Small intestine (tissue), 7 donors: Measurements from ENCODE around the gene PCDHGA3. TPM values are rescaled to one million over a fixed set of nuclear protein-coding genes. Genes with fewer than 3 reads are reported as not detected.
A peak's percentile ranks its signal among the peaks of the same experiment; 100 is the strongest.

Experiments used
- DNase-seq, 2 donors: peaks; one replicate each; pipeline versions ENCODE4 v3.0.0 to v3.0.0-alpha.2; 2013
- FAIRE-seq: peaks from 2 replicates; lab custom pipeline; 2012; peaks lifted over from hg19 to GRCh38; lab: Jason Lieb, UNC
- H3K27ac ChIP-seq, 3 donors: one replicate each; pipeline ENCODE4 v1.5.1; 2013; ENCODE audit warnings: low read length in 2 of 3, mild to moderate bottlenecking in 2 of 3, control low read depth in 1 of 3, inconsistent platforms in 1 of 3, low read depth in 1 of 3, moderate library complexity in 1 of 3
- H3K27me3 ChIP-seq, 3 donors: one replicate each; pipeline ENCODE4 v1.6.1; 2013; ENCODE audit warnings: low read length in 3 of 3, inconsistent platforms in 1 of 3; ENCODE audit not compliant: control insufficient read depth in 3 of 3, insufficient read depth in 3 of 3
- H3K36me3 ChIP-seq, 3 donors: one replicate each; pipeline ENCODE4 v1.6.1; 2013; ENCODE audit warnings: low read length in 3 of 3, inconsistent platforms in 1 of 3, low read depth in 1 of 3, mild to moderate bottlenecking in 1 of 3, moderate library complexity in 1 of 3; ENCODE audit not compliant: control insufficient read depth in 3 of 3, insufficient read depth in 2 of 3
- H3K4me1 ChIP-seq, 3 donors: one replicate each; pipeline ENCODE4 v1.6.1; 2013; ENCODE audit warnings: low read length in 2 of 3, inconsistent platforms in 1 of 3, low read depth in 1 of 3, mild to moderate bottlenecking in 1 of 3, moderate library complexity in 1 of 3; ENCODE audit not compliant: control insufficient read depth in 3 of 3, insufficient read depth in 2 of 3
- H3K4me3 ChIP-seq, 3 donors: one replicate each; pipeline ENCODE4 v1.5.1; 2013; ENCODE audit warnings: low read length in 3 of 3, control low read depth in 1 of 3, inconsistent platforms in 1 of 3, low read depth in 1 of 3, mild to moderate bottlenecking in 1 of 3, moderate library complexity in 1 of 3
- H3K9me3 ChIP-seq, 2 donors: one replicate each; pipeline ENCODE4 v1.6.1; 2013; ENCODE audit warnings: low read depth in 1 of 2, low read length in 1 of 2; ENCODE audit not compliant: control insufficient read depth in 2 of 2, insufficient read depth in 1 of 2
- WGBS, 3 donors: extraction: QIAGEN DNeasy Blood & Tissue Kit; methylation state at CpG; one replicate each; pipeline ENCODE4 v1.1.7; 2013; 5-methylcytosine and 5-hydroxymethylcytosine counted together
- polyA plus RNA-seq, 4 donors: library from polyadenylated mRNA; stranded (reverse) in 3 of 4; unstranded in 1 of 4; fragments of 200-250 nt in 3 of 4; fragments of 120-200 nt in 1 of 4; gene quantifications; one replicate each; pipeline versions ENCODE4 v1.2.1 to v1.2.3, GENCODE V29; 2013
- donor health status: healthy with polysubstance abuse.
- donor health status: control.
- donor health status: control.
- donor health status: Bipolar disorder and iron deficiency.
- donor health status: healthy.

PCDHGA3 gene
- polyA plus RNA-seq, 4 donors = 0.24 to 0.49 TPM; not detected in 2

- no peaks in the 10 kb centered on the region for H3K36me3 ChIP-seq
- FAIRE-seq (no peak), DNase-seq (no peak)
- H3K27me3 ChIP-seq = peaks cover 2 to 22% (median 15%) of the 10 kb centered on the region in 3 donors
- H3K27ac ChIP-seq = no peak overlapping the region
- H3K4me1 ChIP-seq = no peaks in the 10 kb centered on the region
- H3K4me3 ChIP-seq = no peak overlapping the region
- H3K9me3 ChIP-seq = peaks cover 2 to 58% of the 10 kb centered on the region in 2 donors
- WGBS, 3 donors = 55 to 73% (median 69%) methylated on average over 24 of the region's 24 CpGs
These were observed 12.0 kb downstream of the PCDHGA3 start for GRCh38 chr5:141355641-141356040.

GRCh38 chr5:141356133-141356532 lies 12.5 kb downstream of the PCDHGA3 start:
- no peaks in the 10 kb centered on the region for H3K36me3 ChIP-seq
- H3K4me1 ChIP-seq = no peaks in the 10 kb centered on the region
- peaks cover 2 to 59% of the 10 kb centered on the region in 2 donors for H3K9me3 ChIP-seq
- peaks cover 2 to 19% (median 16%) of the 10 kb centered on the region in 3 donors for H3K27me3 ChIP-seq
- no peak overlapping the region for H3K4me3 ChIP-seq
- FAIRE-seq (no peak), DNase-seq (no peak)
- WGBS, 3 donors = 67 to 73% (median 73%) methylated on average over 5 of the region's 5 CpGs
- no peak overlapping the region for H3K27ac ChIP-seq

GRCh38 chr5:141356950-141357349 lies 13.3 kb downstream of the PCDHGA3 start:
- no peaks in the 10 kb centered on the region for H3K36me3 ChIP-seq
- 54 to 62% (median 54%) methylated on average over 19 of the region's 19 CpGs for WGBS, 3 donors
- peaks cover 2 to 21% (median 18%) of the 10 kb centered on the region in 3 donors for H3K27me3 ChIP-seq
- no peaks in the 10 kb centered on the region for H3K4me1 ChIP-seq
- FAIRE-seq = no peak
- H3K27ac ChIP-seq = no peak overlapping the region
- no peak overlapping the region for H3K4me3 ChIP-seq
- peaks cover 0 to 59% of the 10 kb centered on the region in 2 donors for H3K9me3 ChIP-seq
- DNase-seq = no peak

GRCh38 chr5:141359790-141360426 lies 16.3 kb downstream of the PCDHGA3 start, which contains the start of gene PCDHGB2:
Gene PCDHGB2, plus strand, starts transcription at chr5:141359994. Its CDS starts 142 bp downstream, at chr5:141360136.
- no peaks in the 10 kb centered on the region for H3K36me3 ChIP-seq
- DNase-seq (peak in 1 of 2 donors; percentile 20), FAIRE-seq (no peak)
- H3K27me3 ChIP-seq = peaks cover 0 to 32% (median 21%) of the 10 kb centered on the region in 3 donors
- H3K27ac ChIP-seq = no peak within 1 kb of the TSS
- peaks cover 2 to 64% of the 10 kb centered on the region in 2 donors for H3K9me3 ChIP-seq
- no peak within 1 kb of the TSS for H3K4me3 ChIP-seq
- no peaks in the 10 kb centered on the region for H3K4me1 ChIP-seq
- WGBS, 3 donors = 21 to 33% (median 31%) methylated on average over 24 of the region's 24 CpGs

GRCh38 chr5:141360685-141361084 lies 17.1 kb downstream of the PCDHGA3 start:
- WGBS, 3 donors = 40 to 53% (median 48%) methylated on average over 15 of the region's 15 CpGs
- Histone ChIP-seq H3K4me3 (no peak overlapping the region), H3K27ac (no peak overlapping the region), H3K9me3 (peaks cover 2 to 64% of the 10 kb centered on the region in 2 donors), H3K36me3 (no peaks in the 10 kb centered on the region), H3K27me3 (peaks cover 0 to 38% (median 25%) of the 10 kb centered on the region in 3 donors), H3K4me1 (no peaks in the 10 kb centered on the region)
- DNase-seq (no peak), FAIRE-seq (no peak)

GRCh38 chr5:141362719-141363118 lies 19.1 kb downstream of the PCDHGA3 start:
- H3K36me3 ChIP-seq = no peaks in the 10 kb centered on the region
- DNase-seq = no peak
- H3K4me3 ChIP-seq = no peak overlapping the region
- peaks cover 4 to 56% of the 10 kb centered on the region in 2 donors for H3K9me3 ChIP-seq
- FAIRE-seq = no peak
- no peaks in the 10 kb centered on the region for H3K4me1 ChIP-seq
- H3K27ac ChIP-seq = no peak overlapping the region
- peaks cover 0 to 46% (median 31%) of the 10 kb centered on the region in 3 donors for H3K27me3 ChIP-seq

GRCh38 chr5:141363952-141364660 lies 20.5 kb downstream of the PCDHGA3 start, which contains the start of gene PCDHGA5:
Gene PCDHGA5, plus strand, starts transcription at chr5:141364162. Its CDS starts 169 bp downstream, at chr5:141364331.
- H3K9me3 ChIP-seq = peaks cover 4 to 53% of the 10 kb centered on the region in 2 donors
- FAIRE-seq = no peak
- H3K4me1 ChIP-seq = no peaks in the 10 kb centered on the region
- DNase-seq = no peak
- peaks cover 0 to 46% (median 31%) of the 10 kb centered on the region in 3 donors for H3K27me3 ChIP-seq
- no peaks in the 10 kb centered on the region for H3K36me3 ChIP-seq
- H3K4me3 ChIP-seq = no peak within 1 kb of the TSS
- WGBS, 3 donors = 20 to 41% (median 34%) methylated on average over 34 of the region's 34 CpGs
- no peak within 1 kb of the TSS for H3K27ac ChIP-seq

GRCh38 chr5:141366016-141366896 lies 22.6 kb downstream of the PCDHGA3 start:
- no peak for FAIRE-seq
- DNase-seq = no peak
- Histone ChIP-seq H3K4me1 (no peaks in the 10 kb centered on the region), H3K27me3 (peaks cover 0 to 41% (median 30%) of the 10 kb centered on the region in 3 donors), H3K4me3 (no peak overlapping the region), H3K9me3 (peaks cover 4 to 53% of the 10 kb centered on the region in 2 donors), H3K36me3 (no peaks in the 10 kb centered on the region), H3K27ac (no peak overlapping the region)
- 38 to 56% (median 53%) methylated on average over 46 of the region's 46 CpGs for WGBS, 3 donors
